H9 (cell line): ENCODE measurements around the gene RNF130. TPM values are rescaled to one million over a fixed set of nuclear protein-coding genes. Genes with fewer than 3 reads are reported as not detected.

Source experiments
- DNase-seq: peaks from one replicate; pipeline ENCODE4 v3.0.0-alpha.2; 2017
- H2AFZ ChIP-seq: one replicate; pipeline ENCODE4 v1.6.1; 2013; ENCODE audit warnings: mild to moderate bottlenecking, low read length, control low read depth, moderate library complexity
- H2AK5ac ChIP-seq: 2 replicates; pipeline ENCODE4 v1.6.1; 2013; ENCODE audit warnings: low read length, control low read depth, mixed read lengths; ENCODE audit not compliant: insufficient read length
- H2BK120ac ChIP-seq: one replicate; pipeline ENCODE4 v1.6.1; 2013; ENCODE audit warnings: low read depth, mild to moderate bottlenecking, low read length, control low read depth, inconsistent platforms; ENCODE audit not compliant: poor library complexity, severe bottlenecking
- H2BK12ac ChIP-seq: 2 replicates; pipeline ENCODE4 v1.6.1; 2013; ENCODE audit warnings: low read length, control low read depth, mixed read lengths, low read depth; ENCODE audit not compliant: insufficient read length
- H2BK15ac ChIP-seq: 2 replicates; pipeline ENCODE4 v1.6.1; 2013; ENCODE audit warnings: low read depth, low read length, control low read depth
- H2BK20ac ChIP-seq: one replicate; pipeline ENCODE4 v1.6.1; 2013; ENCODE audit warnings: low read depth, mild to moderate bottlenecking, low read length, control low read depth, inconsistent platforms; ENCODE audit not compliant: poor library complexity, severe bottlenecking
- H2BK5ac ChIP-seq: 2 replicates; pipeline ENCODE4 v1.6.1; 2013; ENCODE audit warnings: low read length, control low read depth, mixed read lengths; ENCODE audit not compliant: insufficient read length
- H3K14ac ChIP-seq: 2 replicates; pipeline ENCODE4 v1.6.1; 2013; ENCODE audit warnings: low read length, control low read depth; ENCODE audit not compliant: insufficient read depth
- H3K18ac ChIP-seq: 2 replicates; pipeline ENCODE4 v1.6.1; 2013; ENCODE audit warnings: low read depth, mild to moderate bottlenecking, mixed read lengths, low read length, control low read depth; ENCODE audit not compliant: insufficient read length
- H3K23ac ChIP-seq: 2 replicates; pipeline ENCODE4 v1.6.1; 2013; ENCODE audit warnings: low read length, control low read depth, mixed read lengths, low read depth; ENCODE audit not compliant: insufficient read length
- H3K23me2 ChIP-seq: 2 replicates; pipeline ENCODE4 v1.6.1; 2013; ENCODE audit warnings: low read depth, mild to moderate bottlenecking, mixed read lengths, low read length, control low read depth; ENCODE audit not compliant: insufficient read length, poor library complexity, severe bottlenecking
- H3K27ac ChIP-seq: 2 replicates; pipeline ENCODE4 v1.5.1; 2013; ENCODE audit warnings: low read length, control low read depth, mixed read lengths, low read depth; ENCODE audit not compliant: insufficient read length
- H3K27me3 ChIP-seq: 2 replicates; pipeline ENCODE4 v1.6.1; 2013; ENCODE audit warnings: low read length, control low read depth, inconsistent platforms; ENCODE audit not compliant: insufficient read depth
- H3K4ac ChIP-seq: 2 replicates; pipeline ENCODE4 v1.6.1; 2013; ENCODE audit warnings: low read depth, mild to moderate bottlenecking, control low read depth, inconsistent platforms, low read length, moderate library complexity
- H3K4me1 ChIP-seq: 2 replicates; pipeline ENCODE4 v1.6.1; 2013; ENCODE audit warnings: low read length, control low read depth, inconsistent platforms; ENCODE audit not compliant: insufficient read depth
- H3K4me2 ChIP-seq: 2 replicates; pipeline ENCODE4 v1.6.1; 2013; ENCODE audit warnings: low read length, control low read depth, mixed read lengths; ENCODE audit not compliant: insufficient read length, insufficient read depth
- H3K56ac ChIP-seq: 2 replicates; pipeline ENCODE4 v1.6.1; 2013; ENCODE audit warnings: low read depth, mild to moderate bottlenecking, mixed read lengths, low read length, control low read depth; ENCODE audit not compliant: insufficient read length
- H3K79me1 ChIP-seq: 2 replicates; pipeline ENCODE4 v1.6.1; 2013; ENCODE audit warnings: low read depth, mild to moderate bottlenecking, moderate library complexity, low read length, control low read depth, inconsistent platforms; ENCODE audit not compliant: insufficient read depth, poor library complexity, severe bottlenecking
- H3K79me2 ChIP-seq: 2 replicates; pipeline ENCODE4 v1.6.1; 2013; ENCODE audit warnings: low read length, control low read depth, inconsistent platforms; ENCODE audit not compliant: insufficient read depth
- H3K9ac ChIP-seq: 2 replicates; pipeline ENCODE4 v1.6.1; 2013; ENCODE audit warnings: low read length, control low read depth, mixed read lengths; ENCODE audit not compliant: insufficient read length; ENCODE audit errors: extremely low read depth
- H3K9me3 ChIP-seq: one replicate; pipeline ENCODE4 v1.6.1; 2013; ENCODE audit warnings: low read depth, low read length, inconsistent platforms; ENCODE audit not compliant: control insufficient read depth
- H3T11ph ChIP-seq: one replicate; pipeline ENCODE4 v1.6.1; 2013; ENCODE audit warnings: mild to moderate bottlenecking, low read length, control low read depth, inconsistent platforms
- H4K20me1 ChIP-seq: one replicate; pipeline ENCODE4 v1.6.1; 2013; ENCODE audit not compliant: control insufficient read depth, insufficient read length, insufficient read depth
- H4K5ac ChIP-seq: 2 replicates; pipeline ENCODE4 v1.6.1; 2013; ENCODE audit warnings: low read depth, mild to moderate bottlenecking, mixed read lengths, low read length, control low read depth; ENCODE audit not compliant: insufficient read length
- H4K8ac ChIP-seq: replicated peaks from 2 replicates; pipeline ENCODE4 v1.6.1; 2013; ENCODE audit warnings: low read length, control low read depth, mixed read lengths, low read depth; ENCODE audit not compliant: insufficient read length
- H4K91ac ChIP-seq: 2 replicates; pipeline ENCODE4 v1.6.1; 2013; ENCODE audit warnings: low read depth, mild to moderate bottlenecking, moderate library complexity, mixed read lengths, low read length, control low read depth; ENCODE audit not compliant: insufficient read length
- H3K27ac Mint-ChIP-seq, 3 experiments: 2 replicates in 2 of 3; 3 replicates in 1 of 3; pipeline ENCODE4 v1.8.0; 2020 to 2021; ENCODE audit warnings: mixed read lengths in 3 of 3, mild to moderate bottlenecking in 1 of 3, moderate library complexity in 1 of 3
- H3K27me3 Mint-ChIP-seq: 2 replicates; pipeline ENCODE4 v1.8.0; 2021; ENCODE audit warnings: low read depth, mild to moderate bottlenecking, moderate library complexity, mixed read lengths
- H3K36me3 Mint-ChIP-seq, 3 experiments: 2 replicates in 2 of 3; 3 replicates in 1 of 3; pipeline ENCODE4 v1.8.0; 2020 to 2021; ENCODE audit warnings: low read depth in 3 of 3, mixed read lengths in 3 of 3; ENCODE audit not compliant: insufficient read depth in 1 of 3
- H3K4me1 Mint-ChIP-seq, 2 experiments: 2 replicates each; pipeline ENCODE4 v1.8.0; 2020; ENCODE audit warnings: mixed read lengths in 2 of 2
- H3K4me3 Mint-ChIP-seq, 2 experiments: 2 replicates in 1 of 2; 3 replicates in 1 of 2; pipeline ENCODE4 v1.8.0; 2020 to 2021; ENCODE audit warnings: mild to moderate bottlenecking in 2 of 2, mixed read lengths in 2 of 2, moderate library complexity in 1 of 2
- H3K9me3 Mint-ChIP-seq, 2 experiments: 2 replicates in 1 of 2; 3 replicates in 1 of 2; pipeline ENCODE4 v1.8.0; 2020; ENCODE audit warnings: mild to moderate bottlenecking in 2 of 2, mixed read lengths in 2 of 2, moderate library complexity in 1 of 2
- WGBS: extraction: QIAGEN DNeasy Blood & Tissue Kit; methylation state at CpG from one replicate; pipeline ENCODE4 v1.1.7; 2013; ENCODE audit warnings: missing lambda C conversion rate, low lambda C conversion rate, mixed read lengths; ENCODE audit not compliant: insufficient read length; ENCODE audit errors: extremely low coverage; 5-methylcytosine and 5-hydroxymethylcytosine counted together
- total RNA-seq: library from RNA; stranded (reverse); gene quantifications from 2 replicates; pipeline ENCODE4 v1.2.1, GENCODE V29; 2021
- TF ChIP-seq, protein P1 (sequence below): fragments of 200-600 bp; sonication (generic); conservative IDR thresholded peaks from 3 replicates; pipeline ENCODE4 v1.8.0; 2021; ENCODE audit warnings: antibody characterized with exemption, mild to moderate bottlenecking

The RNF130 gene
- total RNA-seq, 1 experiment from 2014 or later = 80.0 TPM

- Histone ChIP-seq H2BK15ac (no peak overlapping the region), H2BK12ac (no peak overlapping the region), H2AK5ac (no peak overlapping the region), H3K14ac (no peak overlapping the region), H3K27ac (no peak overlapping the region), H3K27me3 (no peaks in the 10 kb centered on the region), H3K79me1 (no peaks in the 10 kb centered on the region), H3K4ac (no peak overlapping the region), H2BK5ac (no peak overlapping the region), H3K9ac (no peak overlapping the region), H2BK120ac (no peak overlapping the region), H3K18ac (no peak overlapping the region), H2BK20ac (no peak overlapping the region), H3K4me1 (no peaks in the 10 kb centered on the region), H3T11ph (no peak overlapping the region), H3K4me2 (no peak overlapping the region), H4K5ac (no peak overlapping the region), H3K9me3 (no peaks in the 10 kb centered on the region), H4K8ac (no peak overlapping the region), H4K20me1 (no peaks in the 10 kb centered on the region), H3K23me2 (no peaks in the 10 kb centered on the region), H3K56ac (no peak overlapping the region), H3K79me2 (no peaks in the 10 kb centered on the region; the same call in 1 of the 2 replicates), H4K91ac (no peak overlapping the region), H2AFZ (no peak overlapping the region), H3K23ac (no peak overlapping the region)
- Mint-ChIP-seq H3K9me3 (peaks cover 0 to 4% of the 10 kb centered on the region in 2 experiments; a peak in 2 of 5 replicates), H3K4me3 (no peak overlapping the region), H3K27me3 (no peaks in the 10 kb centered on the region), H3K27ac (no peak overlapping the region), H3K4me1 (no peaks in the 10 kb centered on the region), H3K36me3 (peaks cover 0 to 2% (median 1%) of the 10 kb centered on the region in 3 experiments; a peak in 3 of 7 replicates)
- DNase-seq = no peak
- TF ChIP-seq, protein P1, sequence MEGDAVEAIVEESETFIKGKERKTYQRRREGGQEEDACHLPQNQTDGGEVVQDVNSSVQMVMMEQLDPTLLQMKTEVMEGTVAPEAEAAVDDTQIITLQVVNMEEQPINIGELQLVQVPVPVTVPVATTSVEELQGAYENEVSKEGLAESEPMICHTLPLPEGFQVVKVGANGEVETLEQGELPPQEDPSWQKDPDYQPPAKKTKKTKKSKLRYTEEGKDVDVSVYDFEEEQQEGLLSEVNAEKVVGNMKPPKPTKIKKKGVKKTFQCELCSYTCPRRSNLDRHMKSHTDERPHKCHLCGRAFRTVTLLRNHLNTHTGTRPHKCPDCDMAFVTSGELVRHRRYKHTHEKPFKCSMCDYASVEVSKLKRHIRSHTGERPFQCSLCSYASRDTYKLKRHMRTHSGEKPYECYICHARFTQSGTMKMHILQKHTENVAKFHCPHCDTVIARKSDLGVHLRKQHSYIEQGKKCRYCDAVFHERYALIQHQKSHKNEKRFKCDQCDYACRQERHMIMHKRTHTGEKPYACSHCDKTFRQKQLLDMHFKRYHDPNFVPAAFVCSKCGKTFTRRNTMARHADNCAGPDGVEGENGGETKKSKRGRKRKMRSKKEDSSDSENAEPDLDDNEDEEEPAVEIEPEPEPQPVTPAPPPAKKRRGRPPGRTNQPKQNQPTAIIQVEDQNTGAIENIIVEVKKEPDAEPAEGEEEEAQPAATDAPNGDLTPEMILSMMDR = no peak
- WGBS = no CpG with 5 or more reads among the region's 8 CpGs
Measured at GRCh38 chr5:179930788-179931473, 140.6 kb downstream of the RNF130 start.
